ENCODE data around the gene CCNL2.

DNA sequence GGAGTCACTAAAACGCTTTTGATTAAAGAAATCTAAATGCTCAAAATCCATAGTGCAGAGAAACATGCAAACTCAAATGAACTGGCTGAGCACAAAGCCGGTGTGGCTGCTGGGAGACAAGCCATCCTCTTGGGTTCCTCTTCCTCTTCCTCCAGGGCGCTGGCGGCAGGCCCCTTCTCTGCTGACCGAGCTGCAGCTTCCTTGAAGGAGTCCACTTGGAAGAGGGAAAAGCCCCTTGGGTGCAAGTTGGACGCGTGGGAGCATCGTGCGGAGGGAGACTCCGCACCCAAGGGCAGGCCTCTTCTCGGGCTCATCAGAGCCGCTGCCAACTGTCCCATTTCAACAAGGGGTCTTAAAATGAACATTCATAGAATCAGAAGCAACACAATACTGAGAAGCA is 7.9 kb downstream of the CCNL2 start:
- TF ChIP-seq TFCP2L1 (CRISPR knock-in tag; IDR thresholded peaks at IDR 0.05) (no peak), POLR2A (IDR thresholded peaks at IDR 0.05; ENCODE audit: low read length) (no peak), RNF2 (IDR thresholded peaks at IDR 0.05; ENCODE audit: borderline replicate concordance, low read depth) (no peak), POLR2AphosphoS2 (conservative IDR thresholded peaks at IDR 0.05; ENCODE audit: low read length) (no peak)
- TF ChIP-seq, protein P1, sequence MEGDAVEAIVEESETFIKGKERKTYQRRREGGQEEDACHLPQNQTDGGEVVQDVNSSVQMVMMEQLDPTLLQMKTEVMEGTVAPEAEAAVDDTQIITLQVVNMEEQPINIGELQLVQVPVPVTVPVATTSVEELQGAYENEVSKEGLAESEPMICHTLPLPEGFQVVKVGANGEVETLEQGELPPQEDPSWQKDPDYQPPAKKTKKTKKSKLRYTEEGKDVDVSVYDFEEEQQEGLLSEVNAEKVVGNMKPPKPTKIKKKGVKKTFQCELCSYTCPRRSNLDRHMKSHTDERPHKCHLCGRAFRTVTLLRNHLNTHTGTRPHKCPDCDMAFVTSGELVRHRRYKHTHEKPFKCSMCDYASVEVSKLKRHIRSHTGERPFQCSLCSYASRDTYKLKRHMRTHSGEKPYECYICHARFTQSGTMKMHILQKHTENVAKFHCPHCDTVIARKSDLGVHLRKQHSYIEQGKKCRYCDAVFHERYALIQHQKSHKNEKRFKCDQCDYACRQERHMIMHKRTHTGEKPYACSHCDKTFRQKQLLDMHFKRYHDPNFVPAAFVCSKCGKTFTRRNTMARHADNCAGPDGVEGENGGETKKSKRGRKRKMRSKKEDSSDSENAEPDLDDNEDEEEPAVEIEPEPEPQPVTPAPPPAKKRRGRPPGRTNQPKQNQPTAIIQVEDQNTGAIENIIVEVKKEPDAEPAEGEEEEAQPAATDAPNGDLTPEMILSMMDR (IDR thresholded peaks at IDR 0.05) = no peak
- TF ChIP-seq, protein P2, sequence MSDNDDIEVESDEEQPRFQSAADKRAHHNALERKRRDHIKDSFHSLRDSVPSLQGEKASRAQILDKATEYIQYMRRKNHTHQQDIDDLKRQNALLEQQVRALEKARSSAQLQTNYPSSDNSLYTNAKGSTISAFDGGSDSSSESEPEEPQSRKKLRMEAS (IDR thresholded peaks at IDR 0.05) = no peak
- TF ChIP-seq, protein P3, sequence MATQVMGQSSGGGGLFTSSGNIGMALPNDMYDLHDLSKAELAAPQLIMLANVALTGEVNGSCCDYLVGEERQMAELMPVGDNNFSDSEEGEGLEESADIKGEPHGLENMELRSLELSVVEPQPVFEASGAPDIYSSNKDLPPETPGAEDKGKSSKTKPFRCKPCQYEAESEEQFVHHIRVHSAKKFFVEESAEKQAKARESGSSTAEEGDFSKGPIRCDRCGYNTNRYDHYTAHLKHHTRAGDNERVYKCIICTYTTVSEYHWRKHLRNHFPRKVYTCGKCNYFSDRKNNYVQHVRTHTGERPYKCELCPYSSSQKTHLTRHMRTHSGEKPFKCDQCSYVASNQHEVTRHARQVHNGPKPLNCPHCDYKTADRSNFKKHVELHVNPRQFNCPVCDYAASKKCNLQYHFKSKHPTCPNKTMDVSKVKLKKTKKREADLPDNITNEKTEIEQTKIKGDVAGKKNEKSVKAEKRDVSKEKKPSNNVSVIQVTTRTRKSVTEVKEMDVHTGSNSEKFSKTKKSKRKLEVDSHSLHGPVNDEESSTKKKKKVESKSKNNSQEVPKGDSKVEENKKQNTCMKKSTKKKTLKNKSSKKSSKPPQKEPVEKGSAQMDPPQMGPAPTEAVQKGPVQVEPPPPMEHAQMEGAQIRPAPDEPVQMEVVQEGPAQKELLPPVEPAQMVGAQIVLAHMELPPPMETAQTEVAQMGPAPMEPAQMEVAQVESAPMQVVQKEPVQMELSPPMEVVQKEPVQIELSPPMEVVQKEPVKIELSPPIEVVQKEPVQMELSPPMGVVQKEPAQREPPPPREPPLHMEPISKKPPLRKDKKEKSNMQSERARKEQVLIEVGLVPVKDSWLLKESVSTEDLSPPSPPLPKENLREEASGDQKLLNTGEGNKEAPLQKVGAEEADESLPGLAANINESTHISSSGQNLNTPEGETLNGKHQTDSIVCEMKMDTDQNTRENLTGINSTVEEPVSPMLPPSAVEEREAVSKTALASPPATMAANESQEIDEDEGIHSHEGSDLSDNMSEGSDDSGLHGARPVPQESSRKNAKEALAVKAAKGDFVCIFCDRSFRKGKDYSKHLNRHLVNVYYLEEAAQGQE (IDR thresholded peaks at IDR 0.05) = no peak
